Hepatocyte (in vitro differentiated cells): Measurements from ENCODE around the gene IGFBP7. TPM values are rescaled to one million over a fixed set of nuclear protein-coding genes. Genes with fewer than 3 reads are reported as not detected.

ENCODE experiments used
- DNase-seq: peaks from one replicate; pipeline ENCODE4 v3.0.0-alpha.2; 2016; ENCODE audit warnings: low spot score
- H2AFZ ChIP-seq: fragments of 200-600 bp; sonication (generic); 2 replicates; pipeline ENCODE4 v1.6.0; 2016; ENCODE audit warnings: antibody characterized with exemption, mild to moderate bottlenecking
- H3K27ac ChIP-seq: fragments of 200-600 bp; sonication (generic); 2 replicates; pipeline ENCODE4 v1.5.1; 2016; ENCODE audit warnings: mild to moderate bottlenecking
- H3K27me3 ChIP-seq: fragments of 200-600 bp; sonication (generic); 2 replicates; pipeline ENCODE4 v1.6.1; 2016
- H3K36me3 ChIP-seq: fragments of 200-600 bp; sonication (generic); replicated peaks from 2 replicates; pipeline ENCODE4 v1.5.1; 2016; ENCODE audit warnings: low read depth; ENCODE audit not compliant: insufficient read depth
- H3K4me1 ChIP-seq: fragments of 200-600 bp; sonication (generic); 2 replicates; pipeline ENCODE4 v1.5.1; 2016; ENCODE audit warnings: mild to moderate bottlenecking, moderate library complexity; ENCODE audit not compliant: insufficient read depth
- H3K4me2 ChIP-seq: fragments of 200-600 bp; sonication (generic); 2 replicates; pipeline ENCODE4 v1.6.0; 2016
- H3K4me3 ChIP-seq: fragments of 200-600 bp; sonication (generic); 2 replicates; pipeline ENCODE4 v1.5.1; 2016; ENCODE audit warnings: mild to moderate bottlenecking
- H3K79me2 ChIP-seq: fragments of 200-600 bp; sonication (generic); 2 replicates; pipeline ENCODE4 v1.6.0; 2017; ENCODE audit warnings: mild to moderate bottlenecking
- H3K9me2 ChIP-seq: fragments of 200-600 bp; sonication (generic); replicated peaks from 2 replicates; pipeline ENCODE4 v1.6.0; 2017; ENCODE audit warnings: mild to moderate bottlenecking; ENCODE audit not compliant: insufficient read depth
- H3K9me3 ChIP-seq: fragments of 200-600 bp; sonication (generic); 2 replicates; pipeline ENCODE4 v1.5.1; 2016; ENCODE audit warnings: low read depth, mild to moderate bottlenecking
- H4K20me1 ChIP-seq: fragments of 200-600 bp; sonication (generic); 2 replicates; pipeline ENCODE4 v1.6.0; 2016; ENCODE audit warnings: mild to moderate bottlenecking; ENCODE audit not compliant: insufficient read depth, poor library complexity, severe bottlenecking
- EZH2 ChIP-seq: fragments of 200-600 bp; sonication (generic); IDR thresholded peaks from 2 replicates; pipeline ENCODE4 v1.6.1; 2016; ENCODE audit warnings: antibody characterized with exemption, mild to moderate bottlenecking, borderline replicate concordance
- EZH2phosphoT487 ChIP-seq: fragments of 200-600 bp; sonication (generic); IDR thresholded peaks from one replicate; pipeline ENCODE4 v1.6.1; 2018; ENCODE audit warnings: antibody characterized with exemption, mild to moderate bottlenecking, low read depth, moderate library complexity; ENCODE audit not compliant: unreplicated experiment, severe bottlenecking
- WGBS: methylation state at CpG from one replicate; pipeline ENCODE4 v1.1.6; 2016; ENCODE audit warnings: low lambda C conversion rate; ENCODE audit errors: missing lambda C conversion rate; 5-methylcytosine and 5-hydroxymethylcytosine counted together
- polyA plus RNA-seq: library from polyadenylated mRNA; unstranded; fragments of >200 nt; fragmentation: Nextera tagmentation; extraction: Ambion mirVana; gene quantifications from 2 replicates; pipeline ENCODE4 v1.2.1, GENCODE V29; 2016
- total RNA-seq: library from RNA; depleted of rRNA; stranded (reverse); fragments of >200 nt; gene quantifications from 2 replicates; pipeline ENCODE4 v1.2.3, GENCODE V29; 2014
- TF ChIP-seq, protein P1 (sequence below): fragments of 200-600 bp; sonication (generic); IDR thresholded peaks from 2 replicates; pipeline ENCODE4 v1.5.1; 2016; ENCODE audit warnings: antibody characterized with exemption, mild to moderate bottlenecking; ENCODE audit not compliant: poor library complexity

IGFBP7 gene
- total and polyA plus RNA-seq, 2 experiments from 2014 or later = 73.4 to 122 TPM

DNA sequence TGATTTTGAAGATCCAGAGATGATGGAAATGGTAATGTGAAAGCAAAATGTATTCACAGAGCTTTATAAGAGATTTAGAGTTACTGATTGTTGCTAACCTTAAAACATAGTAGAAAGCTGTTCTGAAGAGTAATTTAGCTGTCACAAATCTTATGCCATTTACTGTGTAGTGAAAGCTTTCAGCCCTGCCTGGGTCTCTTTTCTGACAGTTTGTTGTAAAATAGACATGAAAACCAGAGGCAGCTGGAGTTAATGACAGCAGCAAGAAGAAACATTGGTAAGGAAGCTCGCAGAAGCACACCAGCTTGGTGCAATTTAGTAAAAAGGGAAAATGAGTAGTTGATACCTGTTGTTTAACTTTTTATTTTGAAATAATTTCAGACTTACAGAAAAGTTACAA lies 110.4 kb downstream of the IGFBP7 start:
- peaks cover 3% of the 10 kb centered on the region for H3K4me1 ChIP-seq
- H3K27me3 ChIP-seq = no peaks in the 10 kb centered on the region
- peaks cover 3% of the 10 kb centered on the region for H4K20me1 ChIP-seq
- 92% methylated on average over 1 of the region's 1 CpG for WGBS
- no peaks in the 10 kb centered on the region for H3K36me3 ChIP-seq
- no peaks in the 10 kb centered on the region for H3K9me2 ChIP-seq
- TF ChIP-seq, protein P1, sequence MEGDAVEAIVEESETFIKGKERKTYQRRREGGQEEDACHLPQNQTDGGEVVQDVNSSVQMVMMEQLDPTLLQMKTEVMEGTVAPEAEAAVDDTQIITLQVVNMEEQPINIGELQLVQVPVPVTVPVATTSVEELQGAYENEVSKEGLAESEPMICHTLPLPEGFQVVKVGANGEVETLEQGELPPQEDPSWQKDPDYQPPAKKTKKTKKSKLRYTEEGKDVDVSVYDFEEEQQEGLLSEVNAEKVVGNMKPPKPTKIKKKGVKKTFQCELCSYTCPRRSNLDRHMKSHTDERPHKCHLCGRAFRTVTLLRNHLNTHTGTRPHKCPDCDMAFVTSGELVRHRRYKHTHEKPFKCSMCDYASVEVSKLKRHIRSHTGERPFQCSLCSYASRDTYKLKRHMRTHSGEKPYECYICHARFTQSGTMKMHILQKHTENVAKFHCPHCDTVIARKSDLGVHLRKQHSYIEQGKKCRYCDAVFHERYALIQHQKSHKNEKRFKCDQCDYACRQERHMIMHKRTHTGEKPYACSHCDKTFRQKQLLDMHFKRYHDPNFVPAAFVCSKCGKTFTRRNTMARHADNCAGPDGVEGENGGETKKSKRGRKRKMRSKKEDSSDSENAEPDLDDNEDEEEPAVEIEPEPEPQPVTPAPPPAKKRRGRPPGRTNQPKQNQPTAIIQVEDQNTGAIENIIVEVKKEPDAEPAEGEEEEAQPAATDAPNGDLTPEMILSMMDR = no peak
- TF ChIP-seq EZH2phosphoT487 (no peak), EZH2 (no peak)
- H3K4me3 ChIP-seq = no peak overlapping the region
- no peak overlapping the region for H3K27ac ChIP-seq
- no peak for DNase-seq
- H3K4me2 ChIP-seq = no peak overlapping the region
- H3K79me2 ChIP-seq = peaks cover 27% of the 10 kb centered on the region
- no peaks in the 10 kb centered on the region for H3K9me3 ChIP-seq
- H2AFZ ChIP-seq = no peak overlapping the region

DNA sequence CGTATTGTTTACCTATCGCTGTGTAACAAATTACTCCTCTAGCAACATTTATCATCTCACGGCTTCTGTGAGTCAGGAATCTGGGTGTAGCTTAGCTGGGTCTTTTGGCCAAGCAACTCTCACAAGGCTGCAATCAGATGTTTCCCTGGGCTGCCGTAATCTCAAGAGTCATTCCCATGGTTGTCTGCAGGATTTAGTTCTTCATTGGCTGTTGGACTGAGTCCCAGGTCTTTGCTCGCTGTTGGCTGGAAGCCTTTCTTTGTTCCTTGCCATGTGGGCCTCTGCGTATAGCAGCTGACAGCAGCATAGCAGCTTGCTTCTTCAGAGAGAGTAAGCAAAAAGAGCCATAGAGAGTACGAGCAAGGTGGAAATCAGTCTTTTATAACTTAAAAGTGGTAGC lies 114.7 kb downstream of the IGFBP7 start:
- TF ChIP-seq EZH2 (no peak), EZH2phosphoT487 (no peak)
- TF ChIP-seq, protein P1 = no peak
- peaks cover 3% of the 10 kb centered on the region for H3K4me1 ChIP-seq
- H3K4me3 ChIP-seq = no peak overlapping the region
- peaks cover 53% of the 10 kb centered on the region for H3K79me2 ChIP-seq
- H3K9me2 ChIP-seq = no peaks in the 10 kb centered on the region
- DNase-seq = peak; percentile 60
- H4K20me1 ChIP-seq = peaks cover 3% of the 10 kb centered on the region
- H3K27ac ChIP-seq = peak overlapping the region; percentile 72
- no peaks in the 10 kb centered on the region for H3K27me3 ChIP-seq
- no peak overlapping the region for H2AFZ ChIP-seq
- 78% methylated on average over 7 of the region's 7 CpGs for WGBS
- H3K4me2 ChIP-seq = no peak overlapping the region
- H3K36me3 ChIP-seq = no peaks in the 10 kb centered on the region
- no peaks in the 10 kb centered on the region for H3K9me3 ChIP-seq

DNA sequence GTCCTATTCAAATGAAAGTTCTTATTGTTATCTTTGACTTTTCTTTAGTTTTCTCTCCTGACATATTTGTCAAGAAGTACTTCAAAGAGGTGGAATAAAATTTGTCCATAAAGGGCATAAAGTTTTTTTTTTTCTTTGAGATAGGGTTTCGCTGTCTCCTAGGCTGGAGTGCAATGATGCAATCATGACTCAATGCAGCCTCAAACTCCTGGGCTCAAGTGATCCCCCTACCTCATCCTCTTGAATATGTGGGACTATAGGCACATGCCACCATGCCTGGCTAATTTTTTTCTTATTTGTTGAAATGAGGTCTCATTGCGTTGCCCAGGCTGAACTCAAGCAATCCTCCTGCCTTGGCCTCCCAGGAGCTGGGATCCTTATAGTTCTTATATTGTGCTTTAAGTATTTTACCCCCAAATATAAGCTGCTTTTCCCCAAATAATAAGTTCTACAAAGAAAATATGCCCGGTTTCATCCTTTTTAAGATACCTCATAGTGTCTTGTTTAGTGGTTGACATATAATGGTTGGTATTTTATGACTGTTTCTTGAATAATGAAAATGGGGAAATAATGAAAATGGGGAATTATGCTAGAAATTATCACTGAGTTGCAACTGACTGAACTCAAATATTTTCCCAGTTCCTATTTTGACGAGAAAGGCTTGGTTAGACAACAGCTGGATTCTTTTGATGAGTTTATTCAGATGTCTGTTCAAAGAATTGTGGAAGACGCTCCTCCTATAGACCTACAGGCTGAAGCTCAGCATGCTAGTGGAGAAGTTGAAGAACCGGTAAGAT lies 119.9 kb downstream of the IGFBP7 start:
- no peaks in the 10 kb centered on the region for H3K4me1 ChIP-seq
- WGBS = 98% methylated on average over 6 of the region's 6 CpGs
- H3K4me3 ChIP-seq = no peak overlapping the region
- H4K20me1 ChIP-seq = peaks cover 18% of the 10 kb centered on the region
- no peaks in the 10 kb centered on the region for H3K9me2 ChIP-seq
- H3K4me2 ChIP-seq = no peak overlapping the region
- no peaks in the 10 kb centered on the region for H3K9me3 ChIP-seq
- no peak for DNase-seq
- H3K27ac ChIP-seq = no peak overlapping the region
- H3K36me3 ChIP-seq = no peaks in the 10 kb centered on the region
- no peaks in the 10 kb centered on the region for H3K27me3 ChIP-seq
- TF ChIP-seq, protein P1 = no peak
- TF ChIP-seq EZH2 (no peak), EZH2phosphoT487 (no peak)
- H2AFZ ChIP-seq = no peak overlapping the region
- peaks cover 77% of the 10 kb centered on the region for H3K79me2 ChIP-seq
